Liver (tissue), 9 donors: ENCODE measurements around the gene GRIN1. TPM values are rescaled to one million over a fixed set of nuclear protein-coding genes. Genes with fewer than 3 reads are reported as not detected.

ENCODE experiments used
- DNase-seq: peaks from one replicate; pipeline ENCODE4 v3.0.0-alpha.2; 2017; ENCODE audit warnings: low spot score
- H3K27ac ChIP-seq, 2 donors: one replicate each; pipeline ENCODE4 v1.7.0; 2013; ENCODE audit warnings: inconsistent platforms in 2 of 2, low read length in 2 of 2, control low read depth in 1 of 2, low read depth in 1 of 2, mild to moderate bottlenecking in 1 of 2
- H3K27me3 ChIP-seq, 4 donors: one replicate each; pipeline versions ENCODE4 v1.6.1 to v1.7.0; 2013; ENCODE audit warnings: low read length in 3 of 4, inconsistent platforms in 1 of 4, mild to moderate bottlenecking in 1 of 4, moderate library complexity in 1 of 4; ENCODE audit not compliant: control insufficient read depth in 4 of 4, insufficient read depth in 4 of 4
- H3K36me3 ChIP-seq, 4 donors: one replicate each; pipeline versions ENCODE4 v1.6.1 to v1.7.0; 2013; ENCODE audit warnings: low read length in 3 of 4, mild to moderate bottlenecking in 3 of 4, low read depth in 1 of 4, moderate library complexity in 1 of 4; ENCODE audit not compliant: control insufficient read depth in 4 of 4, insufficient read depth in 3 of 4
- H3K4me1 ChIP-seq, 4 donors: one replicate each; pipeline versions ENCODE4 v1.6.1 to v1.7.0; 2013; ENCODE audit warnings: low read length in 3 of 4, mild to moderate bottlenecking in 3 of 4, moderate library complexity in 1 of 4; ENCODE audit not compliant: control insufficient read depth in 4 of 4, insufficient read depth in 4 of 4
- H3K4me3 ChIP-seq, 3 donors: one replicate each; pipeline versions ENCODE4 v1.6.1 to v1.7.0; 2013; ENCODE audit warnings: low read length in 3 of 3, control low read depth in 1 of 3, low read depth in 1 of 3, mild to moderate bottlenecking in 1 of 3
- H3K9ac ChIP-seq, 2 donors: one replicate each; pipeline ENCODE4 v1.7.0; 2013; ENCODE audit warnings: low read length in 2 of 2, mild to moderate bottlenecking in 2 of 2, moderate library complexity in 2 of 2, control low read depth in 1 of 2, low read depth in 1 of 2
- H3K9me3 ChIP-seq, 4 donors: one replicate each; pipeline versions ENCODE4 v1.6.1 to v1.7.0; 2013; ENCODE audit warnings: low read length in 3 of 4; ENCODE audit not compliant: control insufficient read depth in 4 of 4
- ATF3 ChIP-seq: IDR thresholded peaks from 2 replicates; pipeline ENCODE4 v1.6.1; 2016; ENCODE audit warnings: antibody characterized with exemption
- CTCF ChIP-seq: fragments of 150-350 bp; IDR thresholded peaks from 2 replicates; pipeline ENCODE4 v1.5.1; 2017; ENCODE audit warnings: improper control_type of control experiment, low read depth, low read length; ENCODE audit not compliant: missing input control
- EGR1 ChIP-seq, 2 donors: IDR thresholded peaks; 2 replicates each; pipeline ENCODE4 v1.6.1; 2016 to 2018; ENCODE audit warnings: antibody characterized with exemption in 2 of 2, low read depth in 2 of 2
- FOXA1 ChIP-seq: IDR thresholded peaks from 2 replicates; pipeline ENCODE4 v1.6.1; 2016; ENCODE audit warnings: antibody characterized with exemption
- FOXA2 ChIP-seq: IDR thresholded peaks from 2 replicates; pipeline ENCODE4 v1.6.1; 2016; ENCODE audit warnings: antibody characterized with exemption
- HNF4A ChIP-seq, 2 donors: conservative IDR thresholded peaks; 2 replicates each; pipeline ENCODE4 v1.6.1; 2016; ENCODE audit warnings: antibody characterized with exemption in 2 of 2, mild to moderate bottlenecking in 2 of 2
- JUND ChIP-seq, 2 donors: IDR thresholded peaks; 2 replicates each; pipeline ENCODE4 v1.6.1; 2016; ENCODE audit warnings: antibody characterized with exemption in 2 of 2
- NR2F2 ChIP-seq: IDR thresholded peaks from 2 replicates; pipeline ENCODE4 v1.6.1; 2016; ENCODE audit warnings: antibody characterized with exemption
- RAD21 ChIP-seq, 2 donors: IDR thresholded peaks; 2 replicates each; pipeline ENCODE4 v1.6.1; 2016; ENCODE audit warnings: antibody characterized with exemption in 2 of 2, mild to moderate bottlenecking in 2 of 2
- RXRA ChIP-seq, 2 donors: IDR thresholded peaks; 2 replicates each; pipeline ENCODE4 v1.6.1; 2017 to 2018; ENCODE audit warnings: antibody characterized with exemption in 2 of 2, mild to moderate bottlenecking in 1 of 2
- SP1 ChIP-seq: IDR thresholded peaks from 2 replicates; pipeline ENCODE4 v1.6.1; 2018; ENCODE audit warnings: antibody characterized with exemption, mild to moderate bottlenecking
- TAF1 ChIP-seq: conservative IDR thresholded peaks from 2 replicates; pipeline ENCODE4 v1.6.1; 2016; ENCODE audit warnings: antibody characterized with exemption, mild to moderate bottlenecking
- YY1 ChIP-seq: IDR thresholded peaks from 2 replicates; pipeline ENCODE4 v1.6.1; 2016; ENCODE audit warnings: antibody characterized with exemption, mild to moderate bottlenecking
- WGBS: extraction: QIAGEN DNeasy Blood & Tissue Kit; methylation state at CpG from one replicate; pipeline ENCODE4 v1.1.7; 2013; 5-methylcytosine and 5-hydroxymethylcytosine counted together
- polyA plus RNA-seq, 2 donors: library from polyadenylated mRNA; stranded (reverse) in 1 of 2; unstranded in 1 of 2; fragments of 200-250 nt in 1 of 2; fragments of >200 nt in 1 of 2; fragmentation: Nextera tagmentation in 1 of 2; extraction: Ambion mirVana in 1 of 2; gene quantifications; one replicate each; pipeline versions ENCODE4 v1.2.1 to v1.2.3, GENCODE V29; 2013 to 2015
- total RNA-seq, 2 donors: library from RNA; depleted of rRNA; stranded (reverse); fragments of >200 nt; gene quantifications; one replicate each; pipeline ENCODE4 v1.2.3, GENCODE V29; 2014
- TF ChIP-seq, protein P1 (sequence below): IDR thresholded peaks from 2 replicates; pipeline ENCODE4 v1.6.1; 2016; ENCODE audit warnings: antibody characterized with exemption
- TF ChIP-seq, protein P2 (sequence below): IDR thresholded peaks from 2 replicates; pipeline ENCODE4 v1.6.1; 2016; ENCODE audit warnings: antibody characterized with exemption, mild to moderate bottlenecking
- donor health status: healthy.
- donor health status: healthy.
- donor health status: healthy.
- donor health status: healthy.
- donor health status: healthy.

GRIN1 gene
- total and polyA plus RNA-seq, 4 donors: 0.05 TPM; not detected in 3

DNA sequence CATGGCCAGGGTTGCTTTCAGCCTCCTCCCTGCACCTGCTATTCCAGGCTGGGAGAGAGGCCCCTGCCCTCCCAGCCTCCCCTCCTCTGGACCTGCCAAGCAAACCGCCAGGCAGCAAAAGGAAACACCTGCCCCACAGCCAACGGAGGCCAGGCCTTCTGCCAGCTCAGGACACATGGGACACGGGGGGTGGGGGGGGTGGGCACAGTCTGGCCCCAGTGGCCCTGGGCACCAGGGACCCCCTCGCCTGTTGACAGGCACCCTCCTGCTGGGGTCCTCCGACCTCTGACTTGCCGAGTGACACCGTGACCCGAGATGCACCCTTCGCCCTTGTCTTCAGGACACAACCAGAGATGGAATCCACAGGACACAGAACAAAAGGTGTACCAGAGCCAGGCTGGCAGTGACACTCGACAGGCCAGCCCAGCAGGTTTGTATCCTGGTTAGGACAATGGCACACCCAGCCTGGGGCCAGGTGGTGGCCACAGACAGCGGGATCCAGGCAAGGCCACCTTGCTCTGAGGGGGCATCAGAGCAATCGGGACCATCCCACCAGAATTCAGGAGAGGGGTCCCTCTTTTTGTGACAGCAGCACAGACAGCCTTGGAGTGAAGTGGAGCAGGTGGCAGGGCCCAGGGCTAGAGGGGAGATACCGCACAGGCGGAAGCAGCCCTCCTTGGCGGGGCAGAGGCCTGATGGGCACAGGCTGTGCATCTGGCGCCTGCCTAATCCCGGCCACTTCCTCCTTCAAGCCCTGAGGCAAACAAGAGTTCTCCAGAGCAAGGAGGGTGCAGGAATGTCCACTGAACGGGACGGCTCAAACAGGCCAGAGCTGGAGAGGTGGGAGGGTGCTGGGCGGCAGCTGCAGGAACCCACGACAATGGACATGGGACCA is 34.2 kb downstream of the GRIN1 start:
- Histone ChIP-seq H3K27ac (no peak overlapping the region), H3K9ac (no peak overlapping the region), H3K4me3 (no peak overlapping the region), H3K36me3 (peaks cover 0 to 4% (median 3%) of the 10 kb centered on the region in 4 donors), H3K4me1 (peaks cover 13 to 20% (median 17%) of the 10 kb centered on the region in 4 donors), H3K9me3 (no peaks in the 10 kb centered on the region), H3K27me3 (peaks cover 3 to 10% (median 4%) of the 10 kb centered on the region in 4 donors)
- DNase-seq: no peak
- 61% methylated on average over 21 of the region's 21 CpGs for WGBS
- TF ChIP-seq HNF4A (conservative IDR thresholded peaks at IDR 0.05) (no peak), EGR1 (IDR thresholded peaks at IDR 0.05; ENCODE audit: low read depth in 2 of 2) (no peak), NR2F2 (no peak), FOXA1 (no peak), FOXA2 (no peak), TAF1 (no peak), JUND (IDR thresholded peaks at IDR 0.05) (no peak), RXRA (IDR thresholded peaks at IDR 0.05) (no peak), ATF3 (no peak), RAD21 (IDR thresholded peaks at IDR 0.05) (no peak), CTCF (no peak), YY1 (no peak), SP1 (no peak)
- TF ChIP-seq, protein P1, sequence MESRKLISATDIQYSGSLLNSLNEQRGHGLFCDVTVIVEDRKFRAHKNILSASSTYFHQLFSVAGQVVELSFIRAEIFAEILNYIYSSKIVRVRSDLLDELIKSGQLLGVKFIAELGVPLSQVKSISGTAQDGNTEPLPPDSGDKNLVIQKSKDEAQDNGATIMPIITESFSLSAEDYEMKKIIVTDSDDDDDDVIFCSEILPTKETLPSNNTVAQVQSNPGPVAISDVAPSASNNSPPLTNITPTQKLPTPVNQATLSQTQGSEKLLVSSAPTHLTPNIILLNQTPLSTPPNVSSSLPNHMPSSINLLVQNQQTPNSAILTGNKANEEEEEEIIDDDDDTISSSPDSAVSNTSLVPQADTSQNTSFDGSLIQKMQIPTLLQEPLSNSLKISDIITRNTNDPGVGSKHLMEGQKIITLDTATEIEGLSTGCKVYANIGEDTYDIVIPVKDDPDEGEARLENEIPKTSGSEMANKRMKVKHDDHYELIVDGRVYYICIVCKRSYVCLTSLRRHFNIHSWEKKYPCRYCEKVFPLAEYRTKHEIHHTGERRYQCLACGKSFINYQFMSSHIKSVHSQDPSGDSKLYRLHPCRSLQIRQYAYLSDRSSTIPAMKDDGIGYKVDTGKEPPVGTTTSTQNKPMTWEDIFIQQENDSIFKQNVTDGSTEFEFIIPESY: no peak
- TF ChIP-seq, protein P2, sequence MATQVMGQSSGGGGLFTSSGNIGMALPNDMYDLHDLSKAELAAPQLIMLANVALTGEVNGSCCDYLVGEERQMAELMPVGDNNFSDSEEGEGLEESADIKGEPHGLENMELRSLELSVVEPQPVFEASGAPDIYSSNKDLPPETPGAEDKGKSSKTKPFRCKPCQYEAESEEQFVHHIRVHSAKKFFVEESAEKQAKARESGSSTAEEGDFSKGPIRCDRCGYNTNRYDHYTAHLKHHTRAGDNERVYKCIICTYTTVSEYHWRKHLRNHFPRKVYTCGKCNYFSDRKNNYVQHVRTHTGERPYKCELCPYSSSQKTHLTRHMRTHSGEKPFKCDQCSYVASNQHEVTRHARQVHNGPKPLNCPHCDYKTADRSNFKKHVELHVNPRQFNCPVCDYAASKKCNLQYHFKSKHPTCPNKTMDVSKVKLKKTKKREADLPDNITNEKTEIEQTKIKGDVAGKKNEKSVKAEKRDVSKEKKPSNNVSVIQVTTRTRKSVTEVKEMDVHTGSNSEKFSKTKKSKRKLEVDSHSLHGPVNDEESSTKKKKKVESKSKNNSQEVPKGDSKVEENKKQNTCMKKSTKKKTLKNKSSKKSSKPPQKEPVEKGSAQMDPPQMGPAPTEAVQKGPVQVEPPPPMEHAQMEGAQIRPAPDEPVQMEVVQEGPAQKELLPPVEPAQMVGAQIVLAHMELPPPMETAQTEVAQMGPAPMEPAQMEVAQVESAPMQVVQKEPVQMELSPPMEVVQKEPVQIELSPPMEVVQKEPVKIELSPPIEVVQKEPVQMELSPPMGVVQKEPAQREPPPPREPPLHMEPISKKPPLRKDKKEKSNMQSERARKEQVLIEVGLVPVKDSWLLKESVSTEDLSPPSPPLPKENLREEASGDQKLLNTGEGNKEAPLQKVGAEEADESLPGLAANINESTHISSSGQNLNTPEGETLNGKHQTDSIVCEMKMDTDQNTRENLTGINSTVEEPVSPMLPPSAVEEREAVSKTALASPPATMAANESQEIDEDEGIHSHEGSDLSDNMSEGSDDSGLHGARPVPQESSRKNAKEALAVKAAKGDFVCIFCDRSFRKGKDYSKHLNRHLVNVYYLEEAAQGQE: no peak
